HG02571 (cell line): ENCODE measurements around the gene ANKZF1.

Experiments used
- ATAC-seq: cut with Tn5 transposase; IDR thresholded peaks from one replicate; pipeline ENCODE4 v1.9.1; 2021; ENCODE audit warnings: mild to moderate bottlenecking, moderate library complexity; ENCODE audit not compliant: unreplicated experiment

Gene ANKZF1

GRCh38 chr2:219280651-219281050 lies 51.0 kb downstream of the ANKZF1 start:
- no peak for ATAC-seq

GRCh38 chr2:219281588-219281987 lies 52.0 kb downstream of the ANKZF1 start:
- ATAC-seq: no peak

GRCh38 chr2:219282375-219282774 lies 52.8 kb downstream of the ANKZF1 start:
- no peak for ATAC-seq

- ATAC-seq: no peak
Measured at GRCh38 chr2:219282943-219283581, 53.5 kb downstream of the ANKZF1 start.

- ATAC-seq: no peak
Measured at GRCh38 chr2:219284501-219285372, 55.1 kb downstream of the ANKZF1 start.

- ATAC-seq: no peak
Measured at GRCh38 chr2:219285373-219285735, 55.7 kb downstream of the ANKZF1 start.

- no peak for ATAC-seq
Measured at GRCh38 chr2:219285894-219286425, 56.4 kb downstream of the ANKZF1 start.
